ENCODE results near the gene DAND5. TPM values are rescaled to one million over a fixed set of nuclear protein-coding genes. Genes with fewer than 3 reads are reported as not detected.

Gene DAND5
- total and polyA plus RNA-seq, 9 of the 15 experiments (the other 6 are each of a cell fraction or from before 2014, with no cell fraction given): 0.22 to 0.83 (median 0.60) TPM

DNA sequence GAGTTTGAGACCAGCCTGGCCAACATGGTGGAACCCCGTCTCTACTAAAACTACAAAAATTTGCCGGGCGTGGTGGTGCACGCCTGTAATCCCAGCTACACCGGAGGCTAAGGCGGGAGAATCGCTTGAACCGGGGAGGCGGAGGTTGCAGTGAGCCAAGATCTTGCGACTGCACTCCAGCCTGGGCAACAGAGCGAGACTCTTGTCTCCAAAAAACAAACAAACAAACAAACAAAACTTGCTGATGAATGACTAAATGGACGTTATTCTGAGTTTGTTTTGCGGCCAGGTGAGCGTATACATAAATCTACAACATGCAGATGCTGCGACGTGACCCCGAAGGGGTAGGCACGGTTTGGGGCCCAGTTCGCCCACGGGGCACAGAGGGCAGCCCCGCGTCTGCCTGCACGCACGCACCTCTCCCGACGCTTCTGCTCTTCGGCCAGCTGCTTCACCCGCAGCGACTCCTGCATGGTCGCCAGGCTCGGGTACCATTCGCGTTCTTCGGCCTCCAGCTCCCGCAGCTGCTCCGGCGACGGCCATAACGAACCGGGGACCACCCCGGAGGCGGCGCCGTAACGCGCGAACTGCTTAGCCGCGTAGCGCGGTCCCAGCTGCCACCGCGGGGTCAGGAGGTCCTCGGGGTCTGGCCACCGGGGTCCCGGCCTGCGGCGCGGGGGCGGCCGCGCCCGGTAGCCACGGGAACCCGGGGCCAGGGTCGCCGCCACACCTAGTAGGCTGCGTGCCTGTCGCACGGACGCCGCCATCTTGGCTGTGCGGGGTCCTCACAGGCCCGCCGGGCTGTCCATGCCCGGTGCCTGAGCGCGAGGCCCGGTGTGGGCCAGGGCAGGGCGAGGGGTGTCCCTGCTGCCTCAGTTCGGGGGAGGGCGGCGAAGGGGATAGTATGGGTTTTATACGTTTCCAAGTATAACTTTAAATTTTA lies 12.7 kb upstream of the DAND5 start, which contains the start of gene GADD45GIP1 (continued):
- TF ChIP-seq, protein P1, sequence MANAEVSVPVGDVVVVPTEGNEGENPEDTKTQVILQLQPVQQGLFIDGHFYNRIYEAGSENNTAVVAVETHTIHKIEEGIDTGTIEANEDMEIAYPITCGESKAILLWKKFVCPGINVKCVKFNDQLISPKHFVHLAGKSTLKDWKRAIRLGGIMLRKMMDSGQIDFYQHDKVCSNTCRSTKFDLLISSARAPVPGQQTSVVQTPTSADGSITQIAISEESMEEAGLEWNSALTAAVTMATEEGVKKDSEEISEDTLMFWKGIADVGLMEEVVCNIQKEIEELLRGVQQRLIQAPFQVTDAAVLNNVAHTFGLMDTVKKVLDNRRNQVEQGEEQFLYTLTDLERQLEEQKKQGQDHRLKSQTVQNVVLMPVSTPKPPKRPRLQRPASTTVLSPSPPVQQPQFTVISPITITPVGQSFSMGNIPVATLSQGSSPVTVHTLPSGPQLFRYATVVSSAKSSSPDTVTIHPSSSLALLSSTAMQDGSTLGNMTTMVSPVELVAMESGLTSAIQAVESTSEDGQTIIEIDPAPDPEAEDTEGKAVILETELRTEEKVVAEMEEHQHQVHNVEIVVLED (CRISPR knock-in tag; IDR thresholded peaks at IDR 0.05): no peak
- no peak for TF ChIP-seq SPI1 (IDR thresholded peaks at IDR 0.05; ENCODE audit: borderline replicate concordance, low read depth, low read length)
- peak; percentile 88 for TF ChIP-seq POLR2A (conservative IDR thresholded peaks at IDR 0.05)
- TF ChIP-seq ZFP36 (IDR thresholded peaks at IDR 0.05; ENCODE audit: low read depth, low read length, partially characterized antibody): no peak
- TF ChIP-seq MYBL2 (IDR thresholded peaks at IDR 0.05; ENCODE audit: low read depth): no peak
- no peak for TF ChIP-seq MYBL2 (CRISPR knock-in tag; IDR thresholded peaks at IDR 0.05; ENCODE audit: borderline replicate concordance)
- no peak for TF ChIP-seq NR2F6 (CRISPR knock-in tag; IDR thresholded peaks at IDR 0.05)
- TF ChIP-seq MCM3 (IDR thresholded peaks at IDR 0.05): no peak
- no peak for TF ChIP-seq ZNF583 (CRISPR knock-in tag; IDR thresholded peaks at IDR 0.05)
- no peak for TF ChIP-seq ZZZ3 (IDR thresholded peaks at IDR 0.05)
- TF ChIP-seq GABPA (tag; conservative IDR thresholded peaks at IDR 0.05; ENCODE audit: low read depth): no peak
- peak; percentile 23 to 83; a peak in 3 of 4 replicates for TF ChIP-seq HDAC1 (IDR thresholded peaks at IDR 0.05)
- TF ChIP-seq ZNF134 (CRISPR knock-in tag; conservative IDR thresholded peaks at IDR 0.05): no peak
- TF ChIP-seq TEAD2 (tag; IDR thresholded peaks at IDR 0.05): no peak
- no peak for TF ChIP-seq SMAD2 (IDR thresholded peaks at IDR 0.05; ENCODE audit: low read depth, low read length)
- TF ChIP-seq ZNF431 (CRISPR knock-in tag; IDR thresholded peaks at IDR 0.05): 0 out of 2 replicates have a peak, but pooled peaks have one; percentile 60
- TF ChIP-seq GTF2A2 (tag; IDR thresholded peaks at IDR 0.05): peak; percentile 66
- TF ChIP-seq CC2D1A (IDR thresholded peaks at IDR 0.05): no peak
- TF ChIP-seq, protein P2, sequence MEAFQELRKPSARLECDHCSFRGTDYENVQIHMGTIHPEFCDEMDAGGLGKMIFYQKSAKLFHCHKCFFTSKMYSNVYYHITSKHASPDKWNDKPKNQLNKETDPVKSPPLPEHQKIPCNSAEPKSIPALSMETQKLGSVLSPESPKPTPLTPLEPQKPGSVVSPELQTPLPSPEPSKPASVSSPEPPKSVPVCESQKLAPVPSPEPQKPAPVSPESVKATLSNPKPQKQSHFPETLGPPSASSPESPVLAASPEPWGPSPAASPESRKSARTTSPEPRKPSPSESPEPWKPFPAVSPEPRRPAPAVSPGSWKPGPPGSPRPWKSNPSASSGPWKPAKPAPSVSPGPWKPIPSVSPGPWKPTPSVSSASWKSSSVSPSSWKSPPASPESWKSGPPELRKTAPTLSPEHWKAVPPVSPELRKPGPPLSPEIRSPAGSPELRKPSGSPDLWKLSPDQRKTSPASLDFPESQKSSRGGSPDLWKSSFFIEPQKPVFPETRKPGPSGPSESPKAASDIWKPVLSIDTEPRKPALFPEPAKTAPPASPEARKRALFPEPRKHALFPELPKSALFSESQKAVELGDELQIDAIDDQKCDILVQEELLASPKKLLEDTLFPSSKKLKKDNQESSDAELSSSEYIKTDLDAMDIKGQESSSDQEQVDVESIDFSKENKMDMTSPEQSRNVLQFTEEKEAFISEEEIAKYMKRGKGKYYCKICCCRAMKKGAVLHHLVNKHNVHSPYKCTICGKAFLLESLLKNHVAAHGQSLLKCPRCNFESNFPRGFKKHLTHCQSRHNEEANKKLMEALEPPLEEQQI (IDR thresholded peaks at IDR 0.05): no peak
- peak; percentile 94 for TF ChIP-seq KDM5B (IDR thresholded peaks at IDR 0.05; ENCODE audit: insufficient replicate concordance, low read depth, low read length)
- peak in 1 of 2 experiments; percentile 54; a peak in 3 of 4 replicates for TF ChIP-seq NRF1 (conservative IDR thresholded peaks at IDR 0.05 in 1 of 2, IDR thresholded peaks at IDR 0.05 in 1 of 2)
- no peak for TF ChIP-seq NFATC3 (IDR thresholded peaks at IDR 0.05)
- no peak for TF ChIP-seq KAT8 (IDR thresholded peaks at IDR 0.05; ENCODE audit: low read depth)
- no peak for TF ChIP-seq ZNF282 (CRISPR knock-in tag; IDR thresholded peaks at IDR 0.05)
- no peak for TF ChIP-seq ZNF140 (CRISPR knock-in tag; IDR thresholded peaks at IDR 0.05)
- TF ChIP-seq CBFA2T3 (IDR thresholded peaks at IDR 0.05): no peak
- TF ChIP-seq ZNF41 (CRISPR knock-in tag; conservative IDR thresholded peaks at IDR 0.05): no peak
- TF ChIP-seq CXXC5 (CRISPR knock-in tag; IDR thresholded peaks at IDR 0.05): peak; percentile 73
- TF ChIP-seq MCM2 (IDR thresholded peaks at IDR 0.05; ENCODE audit: low read depth): no peak
- no peak for TF ChIP-seq ZNF133 (CRISPR knock-in tag; IDR thresholded peaks at IDR 0.05)

Data from K562 (cell line).